PC-3 (cell line): Measurements from ENCODE around the gene HPSE. TPM values are rescaled to one million over a fixed set of nuclear protein-coding genes. Genes with fewer than 3 reads are reported as not detected.

Source experiments
- ATAC-seq: fragments of 200-7000 bp; cut with Tn5 transposase; 2 replicates; pipeline ENCODE4 v1.9.1; 2020; ENCODE audit warnings: mild to moderate bottlenecking, moderate library complexity
- BruUV-seq: library from RNA; stranded (reverse); fragments of 400-500 nt; replicated peaks from 2 replicates; lab custom pipeline; 2021; lab: Mats Ljungman, UMichigan
- CTCF ChIA-PET: fragments of 300-600 bp; sonication (Branson Sonifier 250); formaldehyde crosslinking; loops from one replicate; lab custom pipeline; 2022; ENCODE audit warnings: antibody characterized with exemption; lab: Charles Lee
- POLR2A ChIA-PET: fragments of 300-600 bp; sonication (Branson Sonifier 250); formaldehyde crosslinking; loops from one replicate; lab custom pipeline; 2022; ENCODE audit warnings: antibody characterized with exemption; ENCODE audit not compliant: unreplicated experiment; lab: Charles Lee
- DNase-seq: peaks from one replicate; pipeline ENCODE4 v3.0.0-alpha.2; 2015
- H2AFZ ChIP-seq: fragments of 300-600 bp; sonication (generic); 2 replicates; pipeline ENCODE4 v1.6.0; 2016; ENCODE audit warnings: antibody characterized with exemption, low read length
- H3F3A ChIP-seq: fragments of 300-600 bp; sonication (generic); one replicate; pipeline ENCODE4 v1.6.0; 2017; ENCODE audit warnings: antibody characterized with exemption, low read length, control low read depth, mild to moderate bottlenecking; ENCODE audit not compliant: unreplicated experiment
- H3K27ac ChIP-seq: fragments of 300-600 bp; sonication (generic); 2 replicates; pipeline ENCODE4 v1.5.1; 2016; ENCODE audit warnings: mild to moderate bottlenecking, low read length
- H3K27me3 ChIP-seq: fragments of 300-600 bp; sonication (generic); 2 replicates; pipeline ENCODE4 v1.6.1; 2016; ENCODE audit warnings: low read length, mixed read lengths
- H3K36me3 ChIP-seq: fragments of 300-600 bp; sonication (generic); 2 replicates; pipeline ENCODE4 v1.6.1; 2016; ENCODE audit warnings: low read depth, mixed run types, low read length, mixed read lengths
- H3K4me1 ChIP-seq: fragments of 300-600 bp; sonication (generic); 2 replicates; pipeline ENCODE4 v1.5.1; 2016; ENCODE audit warnings: low read length; ENCODE audit not compliant: insufficient read depth
- H3K4me2 ChIP-seq: fragments of 300-600 bp; sonication (generic); 2 replicates; pipeline ENCODE4 v1.6.0; 2016; ENCODE audit warnings: low read length
- H3K4me3 ChIP-seq: fragments of 300-600 bp; sonication (generic); 2 replicates; pipeline ENCODE4 v1.5.1; 2016; ENCODE audit warnings: mild to moderate bottlenecking, low read length, mixed read lengths
- H3K79me2 ChIP-seq: fragments of 300-600 bp; sonication (generic); 2 replicates; pipeline ENCODE4 v1.6.1; 2017; ENCODE audit warnings: low read length, mixed read lengths
- H3K9ac ChIP-seq: fragments of 300-600 bp; sonication (generic); 2 replicates; pipeline ENCODE4 v1.6.0; 2016; ENCODE audit warnings: mild to moderate bottlenecking, low read length
- H3K9me2 ChIP-seq: fragments of 300-600 bp; sonication (generic); replicated peaks from 2 replicates; pipeline ENCODE4 v1.6.1; 2016; ENCODE audit warnings: mixed run types, low read length, mixed read lengths
- H3K9me3 ChIP-seq: fragments of 300-600 bp; sonication (generic); 2 replicates; pipeline ENCODE4 v1.6.1; 2016; ENCODE audit warnings: low read length, mixed read lengths
- H4K20me1 ChIP-seq: fragments of 300-600 bp; sonication (generic); 2 replicates; pipeline ENCODE4 v1.6.1; 2016; ENCODE audit warnings: low read length, mixed read lengths
- EZH2 ChIP-seq: fragments of 300-600 bp; sonication (generic); IDR thresholded peaks from one replicate; pipeline ENCODE4 v1.6.1; 2017; ENCODE audit warnings: antibody characterized with exemption, mild to moderate bottlenecking, low read length; ENCODE audit not compliant: unreplicated experiment
- EZH2phosphoT487 ChIP-seq: fragments of 300-600 bp; sonication (generic); IDR thresholded peaks from 2 replicates; pipeline ENCODE4 v1.6.1; 2018; ENCODE audit warnings: mild to moderate bottlenecking, antibody characterized with exemption, low read length, borderline replicate concordance
- intact Hi-C: fragments of 100-400 bp; cut with micrococcal nuclease; formaldehyde crosslinking; loops from 2 replicates; pipeline ENCODE4 v1.9.0; 2023
- total RNA-seq: library from RNA; depleted of rRNA; stranded (reverse); fragments of >200 nt; gene quantifications from 2 replicates; pipeline ENCODE4 v1.2.3, GENCODE V29; 2014
- TF ChIP-seq, protein P1 (sequence below): fragments of 300-600 bp; sonication (generic); conservative IDR thresholded peaks from 2 replicates; pipeline ENCODE4 v1.5.1; 2017; ENCODE audit warnings: antibody characterized with exemption, low read depth, mild to moderate bottlenecking, low read length

The HPSE gene
- total RNA-seq, 1 experiment from 2014 or later = 4.2 TPM

DNA sequence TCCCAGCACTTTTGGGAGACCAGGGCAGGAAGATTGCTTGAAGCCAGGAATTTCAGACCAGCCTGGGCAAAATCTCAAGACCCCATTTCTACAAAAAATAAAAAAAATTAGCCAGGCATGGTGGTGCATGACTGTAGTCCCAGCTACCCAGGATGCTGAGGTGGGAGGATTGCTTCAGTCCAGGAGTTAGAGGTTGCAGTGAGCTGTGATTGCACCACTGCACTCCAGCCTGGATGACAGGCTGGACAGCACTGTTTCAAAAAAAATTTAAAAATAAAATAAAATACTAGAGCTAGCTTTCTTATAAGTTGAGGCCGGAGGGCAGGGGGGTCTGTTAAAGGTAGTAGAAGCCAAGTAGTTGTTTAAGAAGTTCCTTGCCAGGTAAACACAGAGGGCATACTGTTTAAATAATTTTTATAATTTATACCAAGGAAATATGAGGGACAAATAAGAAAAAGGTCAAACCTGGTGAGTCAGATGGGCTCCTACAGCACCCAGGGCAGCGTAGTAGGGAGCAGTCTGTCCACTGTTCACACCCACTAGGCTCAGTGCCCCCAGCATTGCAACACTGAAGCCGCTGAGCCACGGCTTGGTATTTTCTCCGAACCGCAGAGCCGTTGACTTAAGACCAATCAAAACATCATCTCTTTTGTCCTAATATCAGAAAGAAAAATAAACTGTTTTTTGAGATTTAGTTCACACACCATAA, 67.4 kb downstream of the HPSE start:
- DNase-seq = no peak
- intact Hi-C loops = no loop called here
- Histone ChIP-seq H3K9me3 (no peaks in the 10 kb centered on the region), H4K20me1 (no peaks in the 10 kb centered on the region), H3K4me1 (no peaks in the 10 kb centered on the region), H3K9ac (no peak overlapping the region), H3K36me3 (peaks cover 10% of the 10 kb centered on the region), H3F3A (no peaks in the 10 kb centered on the region), H3K4me2 (no peak overlapping the region), H3K9me2 (no peaks in the 10 kb centered on the region), H2AFZ (no peak overlapping the region), H3K27me3 (no peaks in the 10 kb centered on the region), H3K27ac (no peak overlapping the region), H3K79me2 (no peaks in the 10 kb centered on the region), H3K4me3 (no peak overlapping the region)
- TF ChIP-seq EZH2 (no peak), EZH2phosphoT487 (no peak)
- TF ChIP-seq, protein P1, sequence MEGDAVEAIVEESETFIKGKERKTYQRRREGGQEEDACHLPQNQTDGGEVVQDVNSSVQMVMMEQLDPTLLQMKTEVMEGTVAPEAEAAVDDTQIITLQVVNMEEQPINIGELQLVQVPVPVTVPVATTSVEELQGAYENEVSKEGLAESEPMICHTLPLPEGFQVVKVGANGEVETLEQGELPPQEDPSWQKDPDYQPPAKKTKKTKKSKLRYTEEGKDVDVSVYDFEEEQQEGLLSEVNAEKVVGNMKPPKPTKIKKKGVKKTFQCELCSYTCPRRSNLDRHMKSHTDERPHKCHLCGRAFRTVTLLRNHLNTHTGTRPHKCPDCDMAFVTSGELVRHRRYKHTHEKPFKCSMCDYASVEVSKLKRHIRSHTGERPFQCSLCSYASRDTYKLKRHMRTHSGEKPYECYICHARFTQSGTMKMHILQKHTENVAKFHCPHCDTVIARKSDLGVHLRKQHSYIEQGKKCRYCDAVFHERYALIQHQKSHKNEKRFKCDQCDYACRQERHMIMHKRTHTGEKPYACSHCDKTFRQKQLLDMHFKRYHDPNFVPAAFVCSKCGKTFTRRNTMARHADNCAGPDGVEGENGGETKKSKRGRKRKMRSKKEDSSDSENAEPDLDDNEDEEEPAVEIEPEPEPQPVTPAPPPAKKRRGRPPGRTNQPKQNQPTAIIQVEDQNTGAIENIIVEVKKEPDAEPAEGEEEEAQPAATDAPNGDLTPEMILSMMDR = no peak
- BruUV-seq = no TSS peak
- no peak for ATAC-seq
- ChIA-PET POLR2A (no interaction called here), CTCF (no interaction called here)

DNA sequence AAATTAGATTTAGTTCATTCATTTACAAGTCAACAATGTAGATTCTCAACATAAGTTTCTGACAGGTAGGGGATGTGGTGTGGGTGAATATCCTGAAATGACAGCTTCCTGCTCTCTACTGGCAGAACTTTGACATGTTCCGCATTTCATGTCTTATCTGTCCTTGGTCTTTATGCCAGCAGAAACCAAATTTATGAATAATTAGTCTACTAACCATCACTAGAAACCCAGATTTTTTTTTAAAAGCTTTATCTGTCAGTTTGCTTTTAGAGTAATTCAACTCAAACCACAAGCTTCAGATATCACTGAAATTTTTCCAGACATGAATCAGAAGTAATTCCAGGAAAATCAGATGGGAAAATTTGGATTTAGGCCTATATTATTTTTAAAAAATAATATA, 68.0 kb downstream of the HPSE start:
- intact Hi-C loops = no loop called here
- ATAC-seq (no peak), DNase-seq (no peak)
- Histone ChIP-seq H3K36me3 (peaks cover 10% of the 10 kb centered on the region), H3K4me3 (no peak overlapping the region), H3K9ac (no peak overlapping the region), H3K4me2 (no peak overlapping the region), H3K27me3 (no peaks in the 10 kb centered on the region), H3K4me1 (no peaks in the 10 kb centered on the region), H3K9me3 (no peaks in the 10 kb centered on the region), H4K20me1 (no peaks in the 10 kb centered on the region), H3K27ac (no peak overlapping the region), H3F3A (no peaks in the 10 kb centered on the region), H3K9me2 (no peaks in the 10 kb centered on the region), H2AFZ (no peak overlapping the region), H3K79me2 (no peaks in the 10 kb centered on the region)
- TF ChIP-seq, protein P1 = no peak
- no TSS peak for BruUV-seq
- CTCF ChIA-PET = no interaction called here
- POLR2A ChIA-PET = no interaction called here

DNA sequence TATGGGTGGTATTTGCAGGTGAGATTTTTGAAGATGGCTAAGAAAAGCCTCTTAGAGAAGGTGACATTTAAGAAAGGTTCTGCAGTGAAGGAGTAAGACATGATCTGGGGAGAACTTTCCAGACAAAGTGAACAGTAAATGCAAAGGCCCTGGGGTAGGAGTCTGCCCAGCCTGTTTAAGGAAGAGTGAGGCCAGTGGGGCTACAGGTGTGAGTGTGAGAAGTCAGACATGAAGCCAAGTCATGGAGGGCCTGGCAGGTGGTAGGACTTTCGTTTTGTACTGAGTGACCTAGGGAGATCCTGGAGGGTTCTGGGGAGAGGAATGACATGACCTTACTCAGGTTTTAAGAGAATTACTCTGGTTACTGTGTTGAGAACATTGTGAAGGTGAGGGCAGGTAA, 71.5 kb downstream of the HPSE start:
- Histone ChIP-seq H3K27ac (no peak overlapping the region), H2AFZ (no peak overlapping the region), H3K4me3 (no peak overlapping the region), H4K20me1 (no peaks in the 10 kb centered on the region), H3K4me1 (peaks cover 4% of the 10 kb centered on the region), H3K4me2 (no peak overlapping the region), H3K9ac (no peak overlapping the region), H3K36me3 (no peaks in the 10 kb centered on the region), H3K79me2 (no peaks in the 10 kb centered on the region), H3K27me3 (no peaks in the 10 kb centered on the region), H3F3A (no peaks in the 10 kb centered on the region), H3K9me2 (no peaks in the 10 kb centered on the region), H3K9me3 (no peaks in the 10 kb centered on the region)
- ATAC-seq (no peak), DNase-seq (no peak)
- intact Hi-C loops = no loop called here
- BruUV-seq = no TSS peak
- POLR2A ChIA-PET = no interaction called here
- TF ChIP-seq EZH2 (no peak), EZH2phosphoT487 (no peak)
- TF ChIP-seq, protein P1 = no peak
- CTCF ChIA-PET = no interaction called here
